Ecto neural progenitor cell (in vitro differentiated cells): ENCODE measurements around the gene STMN3.
"Not testable (repeated sequence)": the region's sequence is repeated elsewhere in the genome, so short reads cannot be mapped to it uniquely, and the experiment has no call there.

ENCODE experiments used
- DNase-seq: peaks from one replicate; pipeline ENCODE4 v3.0.0-alpha.2; 2018; ENCODE audit warnings: low spot score

Gene STMN3

GRCh38 chr20:63612276-63612931 lies 40.8 kb downstream of the STMN3 start:
- DNase-seq = no peak

GRCh38 chr20:63611646-63612045 lies 41.6 kb downstream of the STMN3 start:
- no peak for DNase-seq

GRCh38 chr20:63610581-63611435 lies 42.4 kb downstream of the STMN3 start:
- no peak for DNase-seq

GRCh38 chr20:63606686-63607085 lies 46.5 kb downstream of the STMN3 start:
- no peak for DNase-seq

- no peak for DNase-seq
These were observed 50.9 kb downstream of the STMN3 start for GRCh38 chr20:63602321-63602720.

- DNase-seq = not testable (repeated sequence)
These were observed 51.5 kb downstream of the STMN3 start for GRCh38 chr20:63601679-63602078.

GRCh38 chr20:63599396-63600050 lies 53.7 kb downstream of the STMN3 start:
- no peak for DNase-seq

GRCh38 chr20:63598479-63599395 lies 54.5 kb downstream of the STMN3 start:
- DNase-seq = no peak

GRCh38 chr20:63597651-63598478 lies 55.4 kb downstream of the STMN3 start:
- no peak for DNase-seq

- DNase-seq = no peak
These were observed 56.8 kb downstream of the STMN3 start for GRCh38 chr20:63596423-63596822.

- no peak for DNase-seq
These were observed 57.7 kb downstream of the STMN3 start for GRCh38 chr20:63595416-63596127.

GRCh38 chr20:63594043-63594561 lies 59.1 kb downstream of the STMN3 start:
- no peak for DNase-seq

- DNase-seq = no peak
These were observed 60.6 kb downstream of the STMN3 start for GRCh38 chr20:63592661-63593060.

GRCh38 chr20:63591786-63592355 lies 61.4 kb downstream of the STMN3 start:
- DNase-seq = no peak

- DNase-seq = no peak
These were observed 62.1 kb downstream of the STMN3 start for GRCh38 chr20:63591147-63591533.

- DNase-seq = no peak
These were observed 62.7 kb downstream of the STMN3 start for GRCh38 chr20:63590218-63591146.
